Fibroblast of mammary gland (primary cell): ENCODE measurements around the gene COL11A2.
A peak's percentile ranks its signal among the peaks of the same experiment; 100 is the strongest.

Source experiments
- DNase-seq: peaks from one replicate; pipeline ENCODE4 v3.0.0-alpha.2; 2010; ENCODE audit warnings: low read depth
- H3K4me3 ChIP-seq: 2 replicates; pipeline ENCODE4 v1.5.1; 2011; ENCODE audit warnings: low read depth, mild to moderate bottlenecking, low read length, moderate library complexity; ENCODE audit not compliant: control insufficient read depth
- TF ChIP-seq, protein P1 (sequence below): conservative IDR thresholded peaks from 2 replicates; pipeline ENCODE4 v1.5.1; 2011; ENCODE audit warnings: low read depth, low read length, inconsistent platforms; ENCODE audit not compliant: control insufficient read depth, insufficient read depth

Gene COL11A2

GRCh38 chr6:33212857-33213165 lies 20.5 kb upstream of the COL11A2 start:
- DNase-seq, result no peak
- H3K4me3 ChIP-seq, result peak overlapping the region; percentile 55
- TF ChIP-seq, protein P1, sequence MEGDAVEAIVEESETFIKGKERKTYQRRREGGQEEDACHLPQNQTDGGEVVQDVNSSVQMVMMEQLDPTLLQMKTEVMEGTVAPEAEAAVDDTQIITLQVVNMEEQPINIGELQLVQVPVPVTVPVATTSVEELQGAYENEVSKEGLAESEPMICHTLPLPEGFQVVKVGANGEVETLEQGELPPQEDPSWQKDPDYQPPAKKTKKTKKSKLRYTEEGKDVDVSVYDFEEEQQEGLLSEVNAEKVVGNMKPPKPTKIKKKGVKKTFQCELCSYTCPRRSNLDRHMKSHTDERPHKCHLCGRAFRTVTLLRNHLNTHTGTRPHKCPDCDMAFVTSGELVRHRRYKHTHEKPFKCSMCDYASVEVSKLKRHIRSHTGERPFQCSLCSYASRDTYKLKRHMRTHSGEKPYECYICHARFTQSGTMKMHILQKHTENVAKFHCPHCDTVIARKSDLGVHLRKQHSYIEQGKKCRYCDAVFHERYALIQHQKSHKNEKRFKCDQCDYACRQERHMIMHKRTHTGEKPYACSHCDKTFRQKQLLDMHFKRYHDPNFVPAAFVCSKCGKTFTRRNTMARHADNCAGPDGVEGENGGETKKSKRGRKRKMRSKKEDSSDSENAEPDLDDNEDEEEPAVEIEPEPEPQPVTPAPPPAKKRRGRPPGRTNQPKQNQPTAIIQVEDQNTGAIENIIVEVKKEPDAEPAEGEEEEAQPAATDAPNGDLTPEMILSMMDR, result no peak

DNA sequence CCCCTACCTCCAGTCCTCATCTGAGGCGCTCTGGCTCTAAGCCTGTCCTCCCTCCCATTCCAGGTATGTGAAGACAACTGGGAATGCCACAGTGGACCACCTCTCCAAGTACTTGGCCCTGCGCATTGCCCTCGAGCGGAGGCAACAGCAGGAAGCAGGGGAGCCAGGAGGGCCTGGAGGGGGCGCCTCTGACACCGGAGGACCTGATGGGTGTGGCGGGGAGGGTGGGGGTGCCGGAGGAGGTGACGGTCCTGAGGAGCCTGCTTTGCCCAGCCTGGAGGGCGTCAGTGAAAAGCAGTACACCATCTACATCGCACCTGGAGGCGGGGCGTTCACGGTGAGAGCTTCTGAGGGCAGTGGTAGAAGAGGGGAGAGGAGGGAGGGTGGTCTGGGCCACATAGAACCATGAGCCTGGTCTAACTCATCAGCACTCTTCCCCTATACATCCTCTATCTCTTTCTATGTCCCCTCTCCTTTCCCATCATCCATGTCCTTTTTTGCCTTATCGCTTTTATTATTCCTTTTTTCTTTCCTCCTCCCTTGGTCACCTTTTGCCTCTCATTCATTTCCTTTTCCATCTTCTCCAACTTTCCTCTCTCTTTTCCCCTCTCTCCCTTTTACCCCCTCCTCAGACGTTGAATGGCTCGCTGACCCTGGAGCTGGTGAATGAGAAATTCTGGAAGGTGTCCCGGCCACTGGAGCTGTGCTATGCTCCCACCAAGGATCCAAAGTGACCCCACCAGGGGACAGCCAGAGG lies 19.6 kb upstream of the COL11A2 start:
- DNase-seq, result no peak
- TF ChIP-seq, protein P1, result no peak
- no peak overlapping the region for H3K4me3 ChIP-seq

- no peak for DNase-seq
- TF ChIP-seq, protein P1, result no peak
Observed at GRCh38 chr6:33211136-33211535, 18.9 kb upstream of the COL11A2 start.

GRCh38 chr6:33209856-33210255 lies 17.6 kb upstream of the COL11A2 start:
- no peak for DNase-seq
- H3K4me3 ChIP-seq, result no peak overlapping the region
- TF ChIP-seq, protein P1, result no peak

More at GRCh38 chr6:33211136-33211535, 18.9 kb upstream of the COL11A2 start:
- no peak overlapping the region for H3K4me3 ChIP-seq

- DNase-seq, result peak; percentile 54
- TF ChIP-seq, protein P1, result no peak
- H3K4me3 ChIP-seq, result peak within 1 kb of the TSS; percentile 86
Observed at GRCh38 chr6:33208091-33208967, 16.1 kb upstream of the COL11A2 start, which contains the start of gene RING1. TSS of gene RING1 (plus strand) at chr6:33208500. CDS start at chr6:33208823, 323 bp downstream.

DNA sequence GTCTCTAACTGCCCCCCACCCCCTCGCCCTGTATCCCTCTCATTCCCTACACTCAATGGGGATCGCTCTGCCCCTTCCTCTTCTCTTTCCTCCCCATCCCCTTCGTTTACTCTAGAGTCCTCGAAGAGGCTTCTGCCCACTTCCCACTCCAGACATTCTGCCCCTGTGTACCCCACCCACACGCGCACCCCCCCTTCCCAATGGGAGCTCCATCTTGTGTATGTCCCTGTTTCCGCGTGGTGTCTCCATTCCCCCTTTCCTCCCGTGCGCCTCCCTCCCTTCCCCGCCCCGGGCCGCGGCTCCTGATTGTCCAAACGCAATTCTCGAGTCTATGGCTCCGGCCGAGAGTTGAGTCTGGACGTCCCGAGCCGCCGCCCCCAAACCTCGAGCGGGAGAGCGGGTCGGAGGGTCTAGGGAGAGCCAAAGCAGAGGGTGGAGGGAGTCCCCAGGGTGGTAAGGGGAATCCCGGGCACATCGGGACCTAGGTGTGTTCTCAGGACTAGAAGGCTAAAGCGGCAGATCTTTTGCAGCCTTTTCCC lies 15.4 kb upstream of the COL11A2 start:
- TF ChIP-seq, protein P1, result no peak
- peak overlapping the region; percentile 86 for H3K4me3 ChIP-seq
- DNase-seq, result peak; percentile 46
